ENCODE data around the gene ABHD17A.

Gene ABHD17A

DNA sequence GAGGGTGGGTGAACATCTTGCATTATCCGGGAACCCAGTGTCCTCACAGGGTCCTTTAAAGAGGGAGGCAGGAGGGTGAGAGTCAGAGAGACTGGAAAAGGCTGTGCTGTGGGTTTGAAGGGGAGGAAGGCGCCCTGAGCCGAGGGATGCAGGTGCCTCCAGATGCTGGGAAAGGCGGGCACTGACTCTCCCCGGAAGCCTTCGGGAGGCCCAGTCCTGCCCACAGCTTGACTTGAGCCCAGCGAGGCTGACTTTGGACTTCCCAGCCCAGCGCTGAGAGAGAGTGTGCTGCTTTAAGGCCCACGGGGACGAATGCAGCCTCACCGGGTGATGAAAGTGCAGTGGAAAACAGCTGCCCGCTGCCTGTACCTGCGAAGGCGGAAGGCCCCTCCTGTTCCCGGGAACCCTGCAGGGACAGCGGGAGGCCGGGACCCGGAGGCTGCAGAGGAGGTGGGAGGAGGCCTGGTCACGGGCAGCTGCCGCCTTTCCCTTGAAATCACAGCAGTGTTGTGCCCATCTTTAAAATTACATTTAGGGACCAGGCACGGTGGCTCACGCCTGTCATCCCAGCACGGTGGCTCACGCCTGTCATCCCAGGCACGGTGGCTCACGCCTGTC is 53.1 kb downstream of the ABHD17A start:
- DNase-seq = no peak

DNA sequence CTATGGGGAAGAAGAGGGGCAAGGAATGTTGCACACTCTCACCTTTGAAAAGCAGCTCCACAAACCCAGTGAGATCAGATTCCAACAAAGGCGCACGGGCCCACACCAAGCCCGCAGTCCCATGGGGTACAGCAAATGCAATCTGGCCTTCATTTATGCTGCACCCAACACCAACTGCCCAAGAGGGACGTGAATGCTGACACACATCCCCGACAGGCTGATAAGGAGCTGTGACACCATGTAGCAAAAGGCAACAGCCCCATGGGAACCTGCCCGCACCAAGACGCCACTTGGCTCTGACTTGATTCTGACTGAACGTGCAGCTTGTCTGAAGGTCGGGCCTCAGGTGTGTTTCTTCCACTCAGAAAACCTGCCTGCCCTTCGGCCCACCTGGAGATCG is 54.3 kb downstream of the ABHD17A start:
- DNase-seq = no peak

DNA sequence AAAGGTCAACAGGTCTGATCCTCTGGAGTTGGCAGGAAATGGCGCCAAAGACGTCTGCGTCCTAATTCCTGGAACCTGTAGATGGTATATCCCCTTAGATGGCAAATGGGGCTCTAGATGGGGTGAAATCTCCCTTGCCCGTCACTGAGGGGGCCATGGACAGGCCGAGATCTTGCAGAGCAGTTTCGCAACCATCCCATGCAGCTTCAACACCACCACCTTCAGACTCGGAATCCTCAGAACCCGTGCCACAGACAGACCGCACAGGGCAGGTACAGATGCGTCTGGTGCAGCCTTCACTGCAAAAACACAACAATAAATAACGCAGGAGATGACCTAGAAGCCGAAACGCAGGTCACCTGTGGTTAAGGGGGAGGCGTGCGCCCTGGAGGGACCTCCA is 54.7 kb downstream of the ABHD17A start:
- no peak for DNase-seq

DNA sequence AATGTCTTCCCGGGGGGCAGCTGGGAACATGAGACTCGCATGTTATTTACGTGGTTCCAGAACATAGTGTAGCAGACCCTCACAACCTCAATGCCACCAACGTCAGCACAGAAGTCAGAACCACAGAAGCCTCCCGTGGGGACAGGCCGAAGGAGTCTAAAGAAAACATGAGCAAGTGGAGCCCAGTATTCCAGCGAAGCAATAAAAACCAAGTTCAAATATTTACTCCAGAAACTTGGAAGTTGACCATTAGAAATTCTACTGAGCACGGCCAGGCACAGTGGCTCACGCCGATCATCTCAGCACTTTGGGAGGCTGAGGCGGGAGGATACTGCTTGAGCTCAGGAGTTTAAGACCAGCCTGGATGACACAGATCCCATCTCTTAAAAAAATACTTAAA is 55.3 kb downstream of the ABHD17A start:
- DNase-seq = no peak

DNA sequence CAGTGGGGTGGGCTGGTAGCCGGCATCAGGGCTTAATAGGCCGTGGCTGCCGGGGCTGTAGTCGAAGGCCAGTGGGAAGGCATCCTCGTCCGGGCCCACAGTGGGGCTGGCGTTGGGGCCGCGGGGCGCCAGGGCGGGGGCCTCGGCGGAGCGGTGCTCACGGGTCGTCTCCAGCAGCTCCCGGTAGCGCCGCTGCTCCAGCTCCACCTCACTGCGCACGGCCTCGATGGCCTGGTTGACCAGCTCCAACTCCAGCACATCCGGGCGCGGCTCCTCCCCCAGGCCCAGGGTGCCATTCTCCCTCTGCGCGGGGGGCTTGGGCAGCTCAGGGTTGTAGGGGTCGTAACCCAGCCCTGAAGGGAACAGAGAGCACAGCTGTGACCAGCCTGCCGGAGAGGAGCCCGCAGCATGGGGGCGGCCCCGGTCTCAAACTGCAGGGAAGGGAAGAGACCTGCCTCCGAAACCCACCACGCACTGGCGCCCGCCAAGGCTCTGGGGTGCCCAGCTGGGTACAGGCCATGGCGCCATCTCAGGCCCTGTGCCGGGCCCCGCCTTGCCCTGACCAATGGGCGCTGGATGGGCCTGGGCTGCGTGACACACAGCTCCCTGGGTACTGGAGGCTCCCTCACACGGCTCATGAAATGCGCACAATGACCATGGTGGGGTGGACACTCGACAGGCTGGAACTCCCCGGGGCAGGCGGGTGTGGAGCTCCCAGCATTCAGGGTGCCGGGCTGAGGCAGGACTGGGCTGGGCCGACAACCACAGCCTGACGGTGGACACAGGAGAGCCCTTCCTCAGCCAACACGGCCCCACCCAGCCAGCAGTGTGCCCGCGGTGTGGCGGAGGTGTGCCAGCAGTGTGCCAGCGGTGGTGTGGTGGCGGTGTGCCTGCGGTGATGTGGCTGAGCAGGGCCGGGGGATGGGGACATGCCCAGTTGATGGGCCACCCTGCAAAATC is 56.7 kb downstream of the ABHD17A start:
- no peak for DNase-seq

DNA sequence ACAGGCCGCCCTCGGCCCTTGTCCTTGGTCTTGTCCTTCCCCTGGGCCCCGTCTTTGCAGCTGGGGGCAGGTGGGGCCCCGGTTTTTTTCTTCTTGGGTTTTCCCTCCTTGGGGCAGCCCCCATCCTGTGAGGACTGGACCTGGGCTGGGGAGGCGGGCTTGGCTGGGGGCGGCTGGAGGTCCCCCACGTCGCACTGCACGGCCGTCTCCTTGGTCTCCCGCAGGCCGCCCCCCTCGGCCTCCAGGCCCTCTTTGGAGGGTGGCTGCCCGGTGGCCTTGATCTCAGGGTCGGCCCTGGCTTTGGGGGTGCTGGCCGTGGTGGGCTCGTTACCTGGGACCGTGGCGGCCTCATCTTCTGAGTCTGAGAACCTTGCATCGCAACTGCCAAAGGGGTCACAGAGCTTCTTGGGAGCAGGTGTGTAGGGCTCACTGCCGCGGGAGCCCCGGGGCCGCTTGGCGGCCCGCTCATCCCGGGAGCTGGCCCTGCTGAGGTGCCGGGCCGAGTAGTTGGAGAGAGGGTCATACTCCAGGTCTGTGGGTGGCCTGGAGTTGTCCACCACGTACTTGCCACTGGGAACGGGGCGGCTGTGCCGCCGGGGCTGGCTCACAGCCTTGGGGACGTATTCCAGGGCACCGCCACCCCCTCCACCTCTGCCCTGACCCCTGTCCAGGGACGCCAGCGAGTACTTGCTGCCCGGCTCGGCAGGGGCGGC is 57.6 kb downstream of the ABHD17A start:
- no peak for DNase-seq
